DND-41 (cell line): ENCODE measurements around the gene ANTXR2.
A peak's percentile ranks its signal among the peaks of the same experiment; 100 is the strongest.

Experiments used
- ATAC-seq: fragments of 200-7000 bp; cut with Tn5 transposase; 3 replicates; pipeline ENCODE4 v1.9.1; 2021; ENCODE audit warnings: low read depth; ENCODE audit not compliant: insufficient read depth
- DNase-seq: peaks from one replicate; pipeline ENCODE4 v3.0.0-alpha.2; 2020
- H2AFZ ChIP-seq: 2 replicates; pipeline ENCODE4 v1.6.0; 2012; ENCODE audit warnings: low read depth, low read length
- H3K27ac ChIP-seq: 2 replicates; pipeline ENCODE4 v1.5.1; 2012; ENCODE audit warnings: low read length, inconsistent platforms
- H3K27me3 ChIP-seq: fragments of 200-600 bp; sonication (generic); 2 replicates; pipeline ENCODE4 v1.6.0; 2012; ENCODE audit warnings: low read length, mild to moderate bottlenecking, inconsistent platforms; ENCODE audit not compliant: insufficient read depth, poor library complexity
- H3K36me3 ChIP-seq: 2 replicates; pipeline ENCODE4 v1.5.1; 2012; ENCODE audit warnings: low read length, inconsistent platforms; ENCODE audit not compliant: insufficient read depth
- H3K4me1 ChIP-seq: 2 replicates; pipeline ENCODE4 v1.5.1; 2012; ENCODE audit warnings: mild to moderate bottlenecking, low read length; ENCODE audit not compliant: insufficient read depth
- H3K4me2 ChIP-seq: 2 replicates; pipeline ENCODE4 v1.6.0; 2012; ENCODE audit warnings: mild to moderate bottlenecking, moderate library complexity, low read length, inconsistent platforms; ENCODE audit not compliant: insufficient read depth
- H3K4me3 ChIP-seq, 2 experiments: fragments of 200-600 bp in 1 of 2; shearing (Covaris generic) in 1 of 2; 2 replicates each; pipeline ENCODE4 v1.5.1; 2012 to 2016; ENCODE audit warnings: inconsistent platforms in 2 of 2, low read length in 2 of 2, mild to moderate bottlenecking in 2 of 2, low read depth in 1 of 2, moderate library complexity in 1 of 2
- H3K79me2 ChIP-seq: 2 replicates; pipeline ENCODE4 v1.6.0; 2012; ENCODE audit warnings: low read length, inconsistent platforms; ENCODE audit not compliant: insufficient read depth
- H3K9ac ChIP-seq: 2 replicates; pipeline ENCODE4 v1.6.0; 2012; ENCODE audit warnings: low read depth, mild to moderate bottlenecking, inconsistent platforms, low read length, moderate library complexity
- H3K9me3 ChIP-seq: 2 replicates; pipeline ENCODE4 v1.5.1; 2012; ENCODE audit warnings: low read length, moderate library complexity, mild to moderate bottlenecking, inconsistent platforms; ENCODE audit not compliant: insufficient read depth, severe bottlenecking
- H4K20me1 ChIP-seq: 2 replicates; pipeline ENCODE4 v1.6.0; 2012; ENCODE audit warnings: low read length; ENCODE audit not compliant: insufficient read depth
- CTCF ChIP-seq: IDR thresholded peaks from 2 replicates; pipeline ENCODE4 v1.5.1; 2012; ENCODE audit warnings: borderline replicate concordance, low read length, moderate library complexity, mild to moderate bottlenecking; ENCODE audit not compliant: poor library complexity, severe bottlenecking; ENCODE audit errors: extremely low read depth
- EZH2 ChIP-seq: IDR thresholded peaks from 3 replicates; pipeline ENCODE4 v1.6.1; 2012; ENCODE audit warnings: borderline replicate concordance, low read depth, mild to moderate bottlenecking, moderate library complexity, low read length, inconsistent platforms; ENCODE audit not compliant: severe bottlenecking

ANTXR2 gene

GRCh38 chr4:79920163-79920853 is 152.7 kb downstream of the ANTXR2 start:
- Histone ChIP-seq H3K4me3 (no peak overlapping the region), H3K27me3 (no peaks in the 10 kb centered on the region), H4K20me1 (no peaks in the 10 kb centered on the region), H3K9me3 (no peaks in the 10 kb centered on the region), H2AFZ (no peak overlapping the region), H3K4me1 (peaks cover 2% of the 10 kb centered on the region; the same call in 1 of the 2 replicates), H3K36me3 (0 out of 2 replicates have a peak, but pooled peaks cover 3% of the 10 kb centered on the region), H3K9ac (no peak overlapping the region), H3K79me2 (no peaks in the 10 kb centered on the region), H3K4me2 (no peak overlapping the region), H3K27ac (no peak overlapping the region)
- peak; percentile 36; the same call in 1 of the 3 replicates for ATAC-seq
- DNase-seq, result no peak
- TF ChIP-seq EZH2 (no peak), CTCF (no peak)

- Histone ChIP-seq H3K4me1 (peaks cover 2% of the 10 kb centered on the region; the same call in 1 of the 2 replicates), H3K27ac (no peak overlapping the region), H3K79me2 (no peaks in the 10 kb centered on the region), H3K36me3 (0 out of 2 replicates have a peak, but pooled peaks cover 2% of the 10 kb centered on the region), H3K9ac (no peak overlapping the region), H2AFZ (no peak overlapping the region), H3K9me3 (no peaks in the 10 kb centered on the region), H3K4me3 (no peak overlapping the region), H3K4me2 (no peak overlapping the region), H4K20me1 (no peaks in the 10 kb centered on the region), H3K27me3 (no peaks in the 10 kb centered on the region)
- ATAC-seq (no peak), DNase-seq (no peak)
- TF ChIP-seq EZH2, result no peak
- TF ChIP-seq CTCF, result no peak
These were observed 154.7 kb downstream of the ANTXR2 start for GRCh38 chr4:79918292-79918691.

GRCh38 chr4:79917246-79917645 is 155.8 kb downstream of the ANTXR2 start:
- no peaks in the 10 kb centered on the region for H3K79me2 ChIP-seq
- DNase-seq (peak; percentile 65), ATAC-seq (peak; percentile 81)
- no peak overlapping the region for H3K9ac ChIP-seq
- H4K20me1 ChIP-seq, result no peaks in the 10 kb centered on the region
- TF ChIP-seq CTCF (peak; percentile 75), EZH2 (no peak)
- no peak overlapping the region for H3K4me3 ChIP-seq
- peak overlapping the region; percentile 20; the same call in 1 of the 2 replicates for H3K27ac ChIP-seq
- H3K4me2 ChIP-seq, result no peak overlapping the region
- H2AFZ ChIP-seq, result no peak overlapping the region
- H3K36me3 ChIP-seq, result no peaks in the 10 kb centered on the region
- peaks cover 2% of the 10 kb centered on the region; the same call in 1 of the 2 replicates for H3K4me1 ChIP-seq
- no peaks in the 10 kb centered on the region for H3K9me3 ChIP-seq
- no peaks in the 10 kb centered on the region for H3K27me3 ChIP-seq
